NK-92 (cell line): ENCODE results near the gene CFH.
"Not testable (repeated sequence)": the region's sequence is repeated elsewhere in the genome, so short reads cannot be mapped to it uniquely, and the experiment has no call there.

Experiments used
- DNase-seq: peaks from one replicate; lab custom pipeline; 2025; ENCODE audit not compliant: unreplicated experiment; lab: John Stamatoyannopoulos, UW

Gene CFH

GRCh38 chr1:196661345-196661744 lies 9.5 kb downstream of the CFH start:
- no peak for DNase-seq

GRCh38 chr1:196667131-196667530 lies 15.3 kb downstream of the CFH start:
- no peak for DNase-seq

DNA sequence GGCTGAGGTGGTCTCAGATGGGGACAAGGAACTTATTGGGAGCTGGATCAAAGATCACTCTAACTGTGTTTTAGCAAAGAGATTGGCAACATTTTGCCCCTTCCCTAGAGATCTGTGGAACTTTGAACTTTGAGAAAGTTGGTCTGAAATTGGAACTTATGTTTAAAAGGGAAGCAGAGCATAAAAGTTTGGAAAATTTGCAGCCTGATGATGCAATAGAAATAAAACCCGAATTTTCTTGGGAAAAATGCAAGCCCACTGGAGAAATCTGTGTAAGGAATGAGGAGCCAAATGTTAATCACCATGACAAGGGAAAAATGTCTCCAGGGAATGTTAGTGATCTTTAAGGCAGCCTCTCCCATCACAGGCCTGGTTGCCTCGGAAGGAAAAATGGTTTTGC lies 17.2 kb downstream of the CFH start:
- DNase-seq, result no peak

GRCh38 chr1:196669693-196670092 lies 17.9 kb downstream of the CFH start:
- DNase-seq, result no peak

- DNase-seq, result no peak
Observed at GRCh38 chr1:196674908-196675307, 23.1 kb downstream of the CFH start.

DNA sequence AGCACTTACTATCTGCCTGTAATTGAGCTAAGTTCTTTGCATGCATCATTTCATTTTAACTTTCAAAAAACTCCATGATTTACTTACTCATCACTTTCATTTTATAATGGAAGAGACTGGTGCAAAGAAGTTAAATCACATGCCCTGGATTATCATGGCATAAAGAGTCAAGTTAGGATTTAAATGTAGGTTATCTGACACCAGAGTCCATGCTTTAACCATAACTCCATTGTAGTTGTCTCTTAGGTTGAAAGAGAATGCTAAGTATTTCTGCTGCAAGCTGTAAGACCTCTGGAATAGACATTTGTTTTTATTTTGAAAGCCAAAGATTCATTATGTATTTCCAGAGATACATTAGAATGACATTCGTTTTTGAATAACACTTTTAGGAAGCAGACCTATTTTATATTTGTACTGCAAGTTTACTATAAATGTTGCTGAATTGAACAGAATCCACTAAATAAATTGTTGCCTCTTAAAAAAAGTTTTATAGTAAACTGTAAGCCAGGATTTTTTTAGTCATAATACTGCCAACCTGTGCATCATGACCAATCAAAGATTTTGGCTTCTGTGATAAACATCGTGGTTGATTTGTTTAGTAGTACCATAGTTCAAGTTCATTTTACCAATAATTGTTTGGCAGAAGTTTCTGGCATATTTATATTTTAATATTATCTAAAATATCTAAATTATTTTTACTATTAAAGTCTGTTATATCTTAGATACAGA lies 26.1 kb downstream of the CFH start:
- no peak for DNase-seq

DNA sequence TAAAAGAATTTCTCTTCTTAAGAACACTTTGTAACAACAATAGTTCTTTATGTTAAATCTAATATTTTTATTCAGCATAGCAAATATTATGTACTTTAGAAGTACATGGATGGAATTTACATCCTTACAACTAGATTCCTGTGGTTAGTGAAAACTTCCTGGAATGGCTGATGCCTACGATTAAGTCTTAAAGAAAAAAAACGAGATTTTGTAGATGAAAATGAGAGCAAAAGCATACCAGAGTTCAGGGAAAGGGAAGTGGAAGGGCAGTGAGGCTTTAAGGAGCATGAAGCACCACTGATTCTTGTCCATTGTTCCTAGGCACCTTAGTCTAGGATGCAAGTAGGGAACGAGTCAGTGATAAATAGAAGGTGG lies 26.7 kb downstream of the CFH start:
- DNase-seq, result no peak

- DNase-seq, result no peak
Observed at GRCh38 chr1:196680107-196680506, 28.3 kb downstream of the CFH start.

DNA sequence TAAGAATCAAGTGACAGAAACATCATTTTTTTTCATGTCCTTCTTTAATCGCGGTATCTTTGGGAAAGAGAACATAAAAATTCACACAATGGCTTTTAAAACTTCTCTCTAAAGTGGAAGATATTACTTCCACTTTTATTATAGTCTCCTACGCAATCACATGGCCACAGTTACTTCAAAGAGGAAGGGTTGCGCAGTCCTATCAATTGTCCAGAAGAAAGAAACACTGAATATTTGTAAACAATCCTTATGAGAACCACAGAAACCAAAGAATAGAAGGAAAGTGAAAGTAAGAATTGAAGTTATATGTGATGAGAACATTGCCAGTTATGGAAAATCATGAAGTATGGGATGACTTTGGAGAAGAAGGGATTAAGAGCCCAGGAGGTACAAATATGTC lies 32.6 kb downstream of the CFH start:
- no peak for DNase-seq

DNA sequence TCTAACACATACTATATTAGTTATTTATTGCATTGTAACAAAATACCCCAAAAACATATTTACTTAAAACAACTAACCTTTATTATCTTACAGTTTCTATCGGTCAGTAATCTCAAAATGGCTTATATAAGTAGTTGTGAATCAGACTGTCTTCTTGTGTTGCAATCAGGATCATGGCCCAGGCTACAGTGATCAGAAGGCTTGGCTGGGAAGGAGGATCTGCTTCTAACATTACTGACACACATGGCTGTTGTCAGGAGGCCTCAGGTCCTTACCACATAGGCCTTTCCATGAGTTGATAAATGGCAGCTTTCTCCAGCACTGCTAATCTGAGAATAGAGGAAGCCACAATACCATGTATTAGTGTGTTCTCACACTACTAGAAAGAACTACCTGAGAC lies 33.7 kb downstream of the CFH start:
- DNase-seq, result no peak

DNA sequence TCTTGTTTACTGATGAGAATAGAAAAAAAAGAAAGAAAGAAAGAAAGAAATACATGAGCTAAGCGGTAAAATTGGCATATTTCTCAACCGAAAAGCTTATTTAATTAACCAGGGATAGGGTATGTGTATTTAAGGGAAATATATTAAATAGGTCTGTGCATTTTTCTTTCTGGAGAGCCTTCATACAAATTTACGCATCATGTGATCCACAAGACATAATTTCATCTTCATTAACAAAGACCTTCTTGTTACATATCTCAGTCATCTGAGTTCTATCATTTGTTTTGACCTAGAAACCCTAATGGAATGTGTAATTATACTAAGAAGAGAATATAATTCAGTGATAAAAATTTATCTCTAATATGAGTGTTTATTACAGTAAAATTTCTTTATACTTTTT lies 37.2 kb downstream of the CFH start:
- no peak for DNase-seq

GRCh38 chr1:196690582-196690981 lies 38.7 kb downstream of the CFH start:
- DNase-seq, result no peak

DNA sequence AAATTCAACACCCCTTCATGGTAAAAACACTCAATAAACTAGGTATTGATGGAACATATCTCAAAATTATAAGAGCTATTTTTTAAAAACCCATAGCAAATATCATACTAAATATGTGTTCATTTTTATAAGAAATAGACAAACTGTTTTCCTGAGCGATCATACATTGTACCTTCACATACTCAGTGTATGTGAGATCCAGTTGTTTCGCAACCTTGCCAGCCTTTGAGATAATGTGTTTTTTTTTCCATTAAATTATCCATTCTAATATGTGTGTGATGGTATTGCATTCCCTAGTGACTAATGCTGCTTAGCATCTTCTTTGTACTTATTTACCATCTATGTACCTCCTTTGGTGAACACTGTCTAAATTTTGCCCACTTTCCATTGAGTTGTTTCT lies 47.1 kb downstream of the CFH start:
- DNase-seq, result no peak

DNA sequence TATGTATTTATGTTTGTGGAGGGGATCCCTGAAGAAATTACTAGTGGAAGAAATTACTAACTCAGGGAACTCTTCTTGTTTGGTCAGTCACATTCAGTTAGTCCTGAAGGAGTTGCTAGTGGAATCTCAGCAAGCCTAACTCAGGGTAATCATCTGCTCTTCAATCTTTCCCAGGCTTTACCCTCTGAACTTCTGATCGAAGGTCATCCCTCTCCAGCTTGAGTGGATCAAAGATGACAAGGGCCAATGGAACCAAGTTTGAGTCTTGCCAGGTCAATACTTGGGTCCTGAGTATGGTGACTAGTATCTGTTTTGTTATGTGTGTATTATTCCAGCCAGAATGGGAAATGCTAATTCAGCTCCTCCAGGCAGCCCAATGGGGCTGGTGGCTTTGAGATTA lies 49.3 kb downstream of the CFH start:
- no peak for DNase-seq

DNA sequence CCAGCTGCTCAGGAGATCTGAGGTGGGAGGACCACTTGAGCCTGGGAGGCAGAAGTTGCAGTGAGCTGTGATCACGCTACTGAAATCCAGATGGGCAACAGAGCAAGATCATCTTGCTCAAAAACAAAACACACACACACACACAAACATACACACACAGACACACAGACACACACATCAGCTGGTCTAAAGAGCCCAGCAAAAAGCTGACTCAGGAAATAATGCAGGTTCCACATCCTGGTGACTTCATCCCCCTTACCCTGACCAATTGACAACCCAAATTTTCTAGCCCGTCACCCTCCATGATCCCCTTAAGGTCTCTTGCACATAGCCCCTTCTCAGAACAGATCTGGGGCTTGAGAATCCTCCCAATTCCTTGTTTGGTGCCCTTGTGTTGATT lies 58.0 kb downstream of the CFH start:
- not testable (repeated sequence) for DNase-seq

GRCh38 chr1:196717868-196718267 lies 66.0 kb downstream of the CFH start:
- no peak for DNase-seq

- no peak for DNase-seq
Observed at GRCh38 chr1:196723325-196724185, 71.7 kb downstream of the CFH start.

GRCh38 chr1:196732526-196732925 lies 80.7 kb downstream of the CFH start:
- no peak for DNase-seq

DNA sequence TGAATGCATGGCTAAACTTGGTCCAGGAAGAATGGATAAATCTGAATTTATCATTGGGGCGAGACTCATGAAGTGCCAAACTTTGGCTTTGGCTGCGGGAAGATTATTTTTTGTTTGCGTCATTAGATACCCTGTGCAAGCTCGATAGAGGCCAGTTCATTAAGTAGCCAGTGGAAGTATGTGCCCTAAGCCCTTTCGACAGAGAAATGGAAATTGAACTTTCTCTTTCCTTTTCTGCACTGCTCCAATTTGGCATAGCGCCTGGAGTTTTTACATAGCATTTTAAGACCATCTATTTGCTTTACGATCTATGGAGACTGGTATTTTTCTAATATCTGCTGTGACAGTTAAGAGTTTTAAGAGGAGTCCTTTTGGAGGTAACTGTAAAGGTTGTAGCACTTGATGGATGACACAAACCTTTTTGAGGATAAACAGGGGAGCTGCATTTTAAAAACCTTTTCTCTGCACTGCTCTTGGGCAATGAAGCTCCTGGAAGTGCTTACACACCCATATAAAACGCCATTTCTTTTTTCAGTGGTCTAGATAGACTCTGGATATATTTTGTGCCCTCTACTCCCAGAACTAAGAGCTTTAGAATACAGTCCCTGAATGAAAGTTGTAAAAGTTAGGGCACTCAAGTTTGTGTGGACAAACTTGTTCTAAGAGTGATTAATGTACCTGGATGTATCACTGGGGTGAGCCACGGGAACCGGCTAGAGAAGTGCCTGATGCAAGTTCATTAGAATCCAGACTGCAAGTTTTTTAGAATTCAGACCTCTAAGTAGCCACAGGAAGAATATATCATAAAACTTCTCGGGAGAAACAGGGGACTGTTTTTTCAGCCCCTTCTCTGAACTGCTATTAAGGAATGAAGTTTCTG lies 81.5 kb downstream of the CFH start:
- no peak for DNase-seq

- no peak for DNase-seq
Observed at GRCh38 chr1:196734006-196734405, 82.2 kb downstream of the CFH start.

GRCh38 chr1:196734460-196734859 lies 82.6 kb downstream of the CFH start:
- DNase-seq, result no peak

DNA sequence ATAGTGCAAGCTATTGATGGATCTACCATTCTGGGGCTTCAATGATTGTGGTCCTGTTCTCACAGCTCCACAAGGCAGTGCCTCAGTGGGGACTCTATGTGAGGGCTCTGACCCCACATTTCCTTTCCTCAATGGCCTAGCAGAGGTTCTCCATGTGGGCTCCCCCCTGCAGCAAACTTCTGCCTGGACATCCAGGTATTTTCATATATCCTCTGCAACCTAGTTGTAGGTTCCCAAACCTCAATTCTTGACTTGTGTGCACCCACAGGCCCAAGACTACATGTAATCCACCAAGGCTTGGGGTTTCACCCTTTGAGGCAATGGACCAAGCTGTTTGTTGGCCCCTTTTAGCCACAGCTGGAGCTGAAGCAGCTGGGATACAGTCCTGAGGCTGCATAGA lies 86.9 kb downstream of the CFH start:
- no peak for DNase-seq
